Medulla oblongata (tissue), 1 donor: ENCODE results near the gene IQSEC3.

Experiments used
- DNase-seq: peaks from one replicate; pipeline ENCODE4 v3.0.0-alpha.2; 2015; ENCODE audit errors: extremely low spot score

Gene IQSEC3

GRCh38 chr12:163406-163986 lies 96.9 kb downstream of the IQSEC3 start:
- DNase-seq: no peak

GRCh38 chr12:164207-164606 lies 97.6 kb downstream of the IQSEC3 start:
- no peak for DNase-seq

- DNase-seq: no peak
These were observed 99.3 kb downstream of the IQSEC3 start for GRCh38 chr12:165862-166368.

GRCh38 chr12:166425-167075 lies 100.0 kb downstream of the IQSEC3 start:
- no peak for DNase-seq

GRCh38 chr12:167959-168600 lies 101.5 kb downstream of the IQSEC3 start:
- DNase-seq: no peak

- no peak for DNase-seq
These were observed 102.4 kb downstream of the IQSEC3 start for GRCh38 chr12:168763-169525.

GRCh38 chr12:169528-170370 lies 103.2 kb downstream of the IQSEC3 start:
- no peak for DNase-seq

GRCh38 chr12:170371-171225 lies 104.0 kb downstream of the IQSEC3 start:
- no peak for DNase-seq

- DNase-seq: no peak
These were observed 104.7 kb downstream of the IQSEC3 start for GRCh38 chr12:171276-171675.

GRCh38 chr12:171743-172676 lies 105.4 kb downstream of the IQSEC3 start:
- no peak for DNase-seq

- peak; percentile 28 for DNase-seq
These were observed 106.2 kb downstream of the IQSEC3 start for GRCh38 chr12:172732-173161.

GRCh38 chr12:174124-174523 lies 107.6 kb downstream of the IQSEC3 start:
- DNase-seq: no peak

GRCh38 chr12:174596-174995 lies 108.0 kb downstream of the IQSEC3 start:
- DNase-seq: no peak

GRCh38 chr12:175250-175649 lies 108.7 kb downstream of the IQSEC3 start:
- DNase-seq: peak; percentile 30

- no peak for DNase-seq
These were observed 109.2 kb downstream of the IQSEC3 start for GRCh38 chr12:175759-176158.

- DNase-seq: no peak
These were observed 110.0 kb downstream of the IQSEC3 start for GRCh38 chr12:176321-177181.

GRCh38 chr12:177336-177979 lies 110.9 kb downstream of the IQSEC3 start:
- no peak for DNase-seq
